Ovary (tissue), 9 donors: ENCODE data around the gene ADK. TPM values are rescaled to one million over a fixed set of nuclear protein-coding genes. Genes with fewer than 3 reads are reported as not detected.
A peak's percentile ranks its signal among the peaks of the same experiment; 100 is the strongest.

ENCODE experiments used
- DNase-seq, 5 donors: peaks; one replicate each; pipeline ENCODE4 v3.0.0-alpha.2; 2019 to 2020
- H3K27ac ChIP-seq, 2 donors: fragments of 200-600 bp; one replicate each; pipeline versions ENCODE4 v1.5.1 to v1.8.0; 2019 to 2022
- H3K27me3 ChIP-seq: fragments of 200-600 bp; one replicate; pipeline ENCODE4 v1.8.0; 2022
- H3K36me3 ChIP-seq: fragments of 200-600 bp; sonication (generic); one replicate; pipeline ENCODE4 v1.5.1; 2019
- H3K4me1 ChIP-seq: one replicate; pipeline ENCODE4 v1.8.1; 2013; ENCODE audit warnings: mild to moderate bottlenecking, moderate library complexity; ENCODE audit not compliant: insufficient read depth
- H3K4me3 ChIP-seq: fragments of 200-600 bp; sonication (generic); one replicate; pipeline ENCODE4 v1.5.1; 2017
- H3K9me3 ChIP-seq, 2 donors: fragments of 200-600 bp in 1 of 2; sonication (generic) in 1 of 2; one replicate each; pipeline versions ENCODE4 v1.5.1 to v1.8.1; 2013 to 2019; ENCODE audit warnings: mild to moderate bottlenecking in 1 of 2, moderate library complexity in 1 of 2
- CTCF ChIP-seq, 3 donors: fragments of 450-650 bp in 2 of 3; fragments of 200-600 bp in 1 of 3; IDR thresholded peaks; one replicate each; pipeline versions ENCODE4 v1.5.1 to v1.8.0; 2016 to 2022; ENCODE audit warnings: antibody characterized with exemption in 3 of 3, mild to moderate bottlenecking in 1 of 3
- EP300 ChIP-seq: sonication (generic); formaldehyde crosslinking; IDR thresholded peaks from one replicate; pipeline ENCODE4 v1.6.1; 2017; ENCODE audit warnings: antibody characterized with exemption
- POLR2A ChIP-seq: fragments of 450-650 bp; IDR thresholded peaks from one replicate; pipeline ENCODE4 v1.6.1; 2017; ENCODE audit warnings: antibody characterized with exemption, mild to moderate bottlenecking, moderate library complexity
- WGBS, 3 donors: extraction: QIAGEN DNeasy Blood & Tissue Kit in 1 of 3; methylation state at CpG; one replicate each; pipeline versions ENCODE4 v1.1.5 to v1.1.7; 2013 to 2017; 5-methylcytosine and 5-hydroxymethylcytosine counted together
- intact Hi-C, 4 donors: fragments of 100-400 bp; cut with DNase I; formaldehyde crosslinking; loops; one replicate each; pipeline versions ENCODE4 v1.11.0 to v1.15.1; 2022 to 2023
- polyA plus RNA-seq, 2 donors: library from polyadenylated mRNA; stranded (reverse); fragments of 200-250 nt in 1 of 2; fragments of 350-450 nt in 1 of 2; fragmentation: Illumina TruSeq in 1 of 2; extraction: RNeasy Lipid Tissue Mini Kit (QIAGEN cat#74804) in 1 of 2; gene quantifications; one replicate each; pipeline ENCODE4 v1.2.3, GENCODE V29; 2013 to 2014
- total RNA-seq, 7 donors: library from RNA; depleted of rRNA in 2 of 7; stranded (reverse); fragments of >200 nt in 2 of 7; fragmentation: NEBNext Ultra II Directional in 3 of 7; extraction: Animal tissue kit (Norgen Biotek cat#: 25700) in 3 of 7; gene quantifications; one replicate each; pipeline versions ENCODE4 v1.1.0 to v1.2.4, GENCODE V29; 2016 to 2023
- donor health status: DM: no; HTN: no; CAD: no; lungs with moderate emphysema.
- donor health status: DM: no; HTN: no; CAD: no.
- donor health status: Bipolar disorder and iron deficiency.
- donor health status: DM: yes; HTN: yes; CAD: no.
- donor health status: DM: no; HTN: no; CAD: no.
- donor health status: DM: yes; HTN: yes; CAD: no.

The ADK gene
- total and polyA plus RNA-seq, 9 donors = 9.4 to 20.4 (median 12.2) TPM

DNA sequence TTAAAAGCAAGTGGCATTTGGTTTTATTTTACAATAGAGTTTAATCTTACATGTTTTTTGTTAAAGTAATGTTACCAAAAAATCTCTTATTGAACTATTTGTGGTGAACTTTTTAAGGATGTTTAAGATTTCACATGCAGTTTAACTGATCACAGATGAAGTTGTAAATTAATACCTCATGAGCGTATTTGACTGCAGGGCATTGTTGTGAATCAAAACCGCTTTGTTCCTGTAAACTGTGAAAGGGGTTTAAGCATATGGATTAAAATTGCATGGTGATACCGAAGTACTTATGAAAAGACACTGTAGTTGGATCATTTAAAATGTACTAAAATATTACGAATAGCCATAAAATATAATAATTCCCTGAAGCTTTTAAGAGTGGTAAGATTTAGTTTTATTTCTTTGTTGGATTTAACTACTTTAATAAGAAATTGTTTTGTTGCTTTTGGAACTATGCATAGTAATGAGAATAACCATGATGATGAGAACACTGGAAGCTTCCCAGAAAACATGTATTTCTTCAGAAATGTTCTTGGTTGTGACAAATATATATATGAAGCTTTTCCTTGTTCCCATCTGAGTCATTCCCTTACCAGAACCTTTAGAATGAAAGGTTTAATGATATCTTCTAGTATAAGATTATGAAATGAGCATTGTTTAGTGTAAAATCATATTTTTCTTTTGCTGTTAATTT is 131.3 kb downstream of the ADK start:
- H3K27ac ChIP-seq = no peak overlapping the region
- H3K27me3 ChIP-seq = no peaks in the 10 kb centered on the region
- no peak for TF ChIP-seq EP300
- TF ChIP-seq CTCF (IDR thresholded peaks at IDR 0.05) = no peak
- TF ChIP-seq POLR2A = no peak
- no peaks in the 10 kb centered on the region for H3K4me1 ChIP-seq
- intact Hi-C loops = no loop called here
- WGBS, 3 donors = 57 to 80% (median 63%) methylated on average over 4 of the region's 4 CpGs
- H3K36me3 ChIP-seq = no peaks in the 10 kb centered on the region
- DNase-seq = no peak
- H3K4me3 ChIP-seq = no peak overlapping the region
- no peaks in the 10 kb centered on the region for H3K9me3 ChIP-seq

DNA sequence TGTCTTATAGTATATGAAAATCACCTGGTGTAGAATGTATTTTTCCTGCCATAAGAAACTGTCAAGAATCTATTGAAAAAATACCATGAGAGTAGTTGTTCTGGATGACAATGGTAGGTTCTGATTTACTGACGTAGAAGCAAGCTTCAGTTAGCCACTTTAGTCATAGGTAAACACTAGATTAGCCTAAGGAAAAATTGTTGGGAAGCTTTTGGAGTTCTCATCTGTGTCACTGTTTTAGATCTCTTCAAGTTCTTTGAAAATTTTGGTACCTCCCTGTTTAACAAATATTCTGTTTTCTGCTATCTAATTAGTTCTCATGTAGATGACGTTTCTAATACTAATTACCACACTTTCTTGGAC is 131.8 kb downstream of the ADK start:
- Histone ChIP-seq H3K27ac (no peak overlapping the region), H3K9me3 (no peaks in the 10 kb centered on the region), H3K4me3 (no peak overlapping the region), H3K36me3 (no peaks in the 10 kb centered on the region), H3K27me3 (no peaks in the 10 kb centered on the region), H3K4me1 (no peaks in the 10 kb centered on the region)
- 67 to 71% (median 69%) methylated on average over 2 of the region's 2 CpGs for WGBS, 3 donors
- no peak for TF ChIP-seq POLR2A
- no peak for TF ChIP-seq CTCF (IDR thresholded peaks at IDR 0.05)
- TF ChIP-seq EP300 = no peak
- intact Hi-C loops = no loop called here
- DNase-seq = no peak

DNA sequence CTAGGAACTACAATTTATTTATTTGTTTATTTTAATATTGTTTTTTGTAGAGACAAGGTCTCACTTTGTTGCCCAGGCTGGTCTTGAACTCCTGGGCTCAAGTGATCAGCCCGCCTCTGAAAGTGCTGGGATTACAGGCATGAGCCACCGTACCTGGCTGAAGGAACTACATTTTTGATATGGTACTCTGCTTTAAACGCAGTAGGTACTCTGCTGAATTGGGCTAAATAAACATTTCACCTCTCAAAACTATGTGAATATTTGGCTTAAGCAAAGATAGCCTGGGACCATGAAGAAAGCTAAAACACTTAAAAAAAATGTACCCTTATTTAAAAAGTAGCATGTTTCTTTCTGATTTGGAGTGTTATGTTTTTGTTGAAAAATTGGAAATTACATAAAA is 138.2 kb downstream of the ADK start:
- Histone ChIP-seq H3K27me3 (no peaks in the 10 kb centered on the region), H3K27ac (peak overlapping the region in 1 of 2 donors; percentile 62), H3K36me3 (no peaks in the 10 kb centered on the region), H3K4me3 (no peak overlapping the region), H3K4me1 (no peaks in the 10 kb centered on the region), H3K9me3 (no peaks in the 10 kb centered on the region)
- no peak for DNase-seq
- TF ChIP-seq CTCF (IDR thresholded peaks at IDR 0.05) (no peak), EP300 (no peak), POLR2A (no peak)
- intact Hi-C loops = no loop called here
- WGBS, 3 donors = 45 to 65% (median 49%) methylated on average over 3 of the region's 3 CpGs

GRCh38 chr10:74289951-74290350 is 138.9 kb downstream of the ADK start:
- Histone ChIP-seq H3K4me1 (no peaks in the 10 kb centered on the region), H3K9me3 (no peaks in the 10 kb centered on the region), H3K27ac (peak overlapping the region in 1 of 2 donors; percentile 62), H3K4me3 (no peak overlapping the region), H3K27me3 (no peaks in the 10 kb centered on the region), H3K36me3 (no peaks in the 10 kb centered on the region)
- 12 to 15% (median 14%) methylated on average over 4 of the region's 4 CpGs for WGBS, 3 donors
- intact Hi-C loops = no loop called here
- DNase-seq = no peak
- TF ChIP-seq EP300 (no peak), CTCF (IDR thresholded peaks at IDR 0.05) (no peak), POLR2A (no peak)
